AG09309 (cell line): ENCODE results near the gene LCN2.
"Not testable (repeated sequence)": the region's sequence is repeated elsewhere in the genome, so short reads cannot be mapped to it uniquely, and the experiment has no call there.

ENCODE experiments used
- DNase-seq: peaks from one replicate; pipeline ENCODE4 v3.0.0-alpha.2; 2010; ENCODE audit warnings: low read depth
- H3K4me3 ChIP-seq: 2 replicates; pipeline ENCODE4 v1.5.1; 2011; ENCODE audit warnings: mild to moderate bottlenecking, low read depth, low read length, moderate library complexity; ENCODE audit not compliant: control insufficient read depth
- CTCF ChIP-seq: IDR thresholded peaks from 2 replicates; pipeline ENCODE4 v1.5.1; 2011; ENCODE audit warnings: mild to moderate bottlenecking, low read depth, low read length, inconsistent platforms; ENCODE audit not compliant: insufficient read depth, control insufficient read depth; ENCODE audit errors: missing control alignments

The LCN2 gene

GRCh38 chr9:128128836-128129590 is 20.2 kb upstream of the LCN2 start:
- H3K4me3 ChIP-seq = peak overlapping the region; percentile 52
- no peak for DNase-seq
- no peak for TF ChIP-seq CTCF

DNA sequence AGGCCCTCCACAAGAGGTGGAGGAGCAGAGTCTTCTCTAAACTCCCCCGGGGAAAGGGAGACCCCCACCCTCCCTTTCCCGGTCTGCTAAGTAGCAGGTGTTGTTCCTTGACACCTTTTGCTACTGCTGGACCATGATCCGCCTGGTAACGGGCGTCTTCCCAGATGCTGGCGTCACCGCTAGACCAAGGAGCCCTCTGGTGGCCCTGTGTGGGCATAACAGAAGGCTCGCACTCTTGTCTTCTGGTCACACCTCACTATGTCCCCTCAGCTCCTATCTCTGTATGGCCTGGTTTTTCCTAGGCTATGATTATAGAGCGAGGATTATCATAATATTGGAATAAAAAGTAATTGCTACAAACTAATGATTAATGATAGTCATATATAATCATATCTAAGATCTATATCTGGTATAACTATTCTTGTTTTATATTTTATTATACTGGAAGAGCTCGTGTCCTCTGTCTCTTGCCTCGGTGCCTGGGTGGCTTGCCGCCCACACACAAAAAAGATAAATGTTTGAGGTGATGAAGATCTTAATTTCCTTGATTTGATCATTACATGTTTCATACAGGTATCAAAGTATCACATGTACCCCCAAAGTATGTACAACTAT is 19.2 kb upstream of the LCN2 start:
- not testable (repeated sequence) for DNase-seq, H3K4me3 ChIP-seq
- peak; percentile 17 for TF ChIP-seq CTCF

DNA sequence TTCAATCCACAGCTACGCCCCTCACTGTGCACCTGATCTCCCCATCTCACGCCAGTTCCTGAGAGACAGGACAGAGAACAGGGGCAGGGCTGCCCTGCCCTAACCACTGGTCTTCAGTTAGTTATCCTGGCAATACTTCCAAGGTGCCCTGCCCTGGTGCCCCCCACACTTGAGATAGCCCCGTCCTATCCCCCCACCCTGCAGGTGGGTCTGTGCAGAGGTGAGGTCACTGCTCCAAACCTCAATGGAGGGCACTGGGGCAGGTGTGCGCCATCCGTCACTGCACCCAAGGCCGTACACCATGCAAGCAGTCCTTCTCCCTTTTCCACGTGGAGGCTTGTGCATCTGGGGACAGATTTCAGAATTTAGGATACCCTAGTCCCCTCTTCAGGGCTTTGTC is 18.6 kb upstream of the LCN2 start:
- not testable (repeated sequence) for DNase-seq, H3K4me3 ChIP-seq

DNA sequence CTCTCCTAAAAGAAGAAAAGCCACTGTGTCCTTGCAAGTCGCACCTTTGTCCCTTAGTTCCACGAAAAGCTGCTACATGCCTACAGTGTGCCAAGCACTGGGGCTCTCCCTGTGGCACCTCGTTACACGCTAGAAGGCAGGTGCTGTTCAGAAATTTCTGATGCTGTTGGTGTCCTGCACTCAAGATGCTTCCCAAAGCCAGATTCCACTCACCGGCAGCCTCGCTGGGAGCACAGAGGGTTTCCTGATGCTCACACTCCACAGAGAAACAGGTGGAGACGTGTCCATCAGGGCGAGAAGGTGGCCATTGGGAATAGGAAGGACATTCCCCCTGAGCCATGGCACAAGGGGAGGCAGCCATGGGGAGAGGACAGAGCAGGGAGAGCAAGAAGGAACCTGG is 17.9 kb upstream of the LCN2 start:
- DNase-seq, H3K4me3 ChIP-seq: not testable (repeated sequence)

GRCh38 chr9:128132139-128132538 is 17.1 kb upstream of the LCN2 start:
- not testable (repeated sequence) for H3K4me3 ChIP-seq, DNase-seq

- not testable (repeated sequence) for DNase-seq, H3K4me3 ChIP-seq
Measured at GRCh38 chr9:128135561-128135960, 13.7 kb upstream of the LCN2 start.

DNA sequence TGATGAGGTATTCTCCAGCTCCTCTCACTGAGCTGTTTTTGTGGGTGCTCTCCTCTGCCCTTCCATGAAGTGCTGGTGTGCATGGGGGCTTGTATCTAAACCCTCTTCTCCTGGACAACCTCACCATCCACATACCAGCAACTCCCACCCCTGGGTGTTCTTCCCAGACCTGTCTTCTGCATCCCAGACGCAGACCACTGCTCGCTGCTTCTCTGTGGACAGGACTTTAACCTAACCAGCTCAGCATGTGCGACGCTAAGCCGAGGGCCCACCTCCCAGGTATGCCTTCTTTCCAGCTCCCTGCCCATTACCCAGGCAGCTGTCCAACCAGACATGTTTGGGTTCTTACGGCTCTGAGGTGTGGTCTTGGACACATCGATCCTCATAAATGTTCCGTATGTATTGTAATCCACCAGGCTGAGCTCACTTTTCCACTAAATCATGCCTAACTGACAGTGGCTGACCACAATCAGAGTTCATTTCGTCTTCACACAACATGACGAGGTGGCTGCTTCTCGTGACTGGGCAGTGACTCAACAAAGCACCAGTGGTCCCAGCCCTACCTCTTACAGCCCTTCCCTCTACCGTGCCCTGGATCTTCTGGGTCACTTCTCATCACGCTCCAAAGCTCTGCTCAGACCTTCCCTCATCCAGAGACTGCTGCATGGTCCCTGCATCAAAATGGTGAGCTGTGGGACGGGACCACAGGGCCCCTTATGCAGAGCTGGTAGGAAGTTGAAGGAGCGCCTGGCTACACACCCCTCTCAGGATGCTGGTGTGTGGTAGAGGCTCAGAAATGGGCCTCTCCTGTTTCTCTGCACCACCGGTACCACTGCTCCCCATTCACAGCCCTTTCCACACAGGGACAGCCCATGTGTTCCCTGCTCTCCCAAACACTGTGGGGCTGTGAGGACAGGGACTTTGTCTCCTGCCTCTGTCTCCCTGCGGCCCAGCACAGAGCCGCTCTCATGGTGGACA is 12.1 kb upstream of the LCN2 start:
- DNase-seq = no peak
- no peak for TF ChIP-seq CTCF
- H3K4me3 ChIP-seq = no peak overlapping the region

DNA sequence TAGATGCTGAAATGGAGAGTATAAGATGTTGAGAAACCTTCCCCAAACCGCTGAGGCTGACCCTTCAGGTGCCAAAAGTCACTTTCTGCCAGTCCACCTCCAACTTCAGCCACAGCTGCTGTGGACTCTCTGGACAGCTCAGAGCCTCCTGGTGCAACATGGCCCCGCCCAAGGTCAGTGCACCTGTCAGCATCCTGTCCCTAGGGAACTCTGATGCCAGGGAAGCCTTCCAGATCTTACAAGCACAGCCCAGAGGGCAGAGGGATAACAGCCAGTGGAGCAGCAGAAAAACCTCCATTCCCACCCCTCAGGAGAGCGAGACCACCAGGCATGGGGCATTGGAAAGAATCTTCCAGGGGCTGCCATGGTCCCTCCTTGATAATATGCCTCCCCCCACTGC is 11.3 kb upstream of the LCN2 start:
- no peak overlapping the region for H3K4me3 ChIP-seq
- DNase-seq = no peak
- TF ChIP-seq CTCF = no peak
